ENCODE data around the gene ZNF140. TPM values are rescaled to one million over a fixed set of nuclear protein-coding genes. Genes with fewer than 3 reads are reported as not detected.

ZNF140 gene
- 10 to 100 TPM in 1 of 2 donors, 1 to 10 TPM in 1; 7.1 to 17.1 TPM for total RNA-seq

DNA sequence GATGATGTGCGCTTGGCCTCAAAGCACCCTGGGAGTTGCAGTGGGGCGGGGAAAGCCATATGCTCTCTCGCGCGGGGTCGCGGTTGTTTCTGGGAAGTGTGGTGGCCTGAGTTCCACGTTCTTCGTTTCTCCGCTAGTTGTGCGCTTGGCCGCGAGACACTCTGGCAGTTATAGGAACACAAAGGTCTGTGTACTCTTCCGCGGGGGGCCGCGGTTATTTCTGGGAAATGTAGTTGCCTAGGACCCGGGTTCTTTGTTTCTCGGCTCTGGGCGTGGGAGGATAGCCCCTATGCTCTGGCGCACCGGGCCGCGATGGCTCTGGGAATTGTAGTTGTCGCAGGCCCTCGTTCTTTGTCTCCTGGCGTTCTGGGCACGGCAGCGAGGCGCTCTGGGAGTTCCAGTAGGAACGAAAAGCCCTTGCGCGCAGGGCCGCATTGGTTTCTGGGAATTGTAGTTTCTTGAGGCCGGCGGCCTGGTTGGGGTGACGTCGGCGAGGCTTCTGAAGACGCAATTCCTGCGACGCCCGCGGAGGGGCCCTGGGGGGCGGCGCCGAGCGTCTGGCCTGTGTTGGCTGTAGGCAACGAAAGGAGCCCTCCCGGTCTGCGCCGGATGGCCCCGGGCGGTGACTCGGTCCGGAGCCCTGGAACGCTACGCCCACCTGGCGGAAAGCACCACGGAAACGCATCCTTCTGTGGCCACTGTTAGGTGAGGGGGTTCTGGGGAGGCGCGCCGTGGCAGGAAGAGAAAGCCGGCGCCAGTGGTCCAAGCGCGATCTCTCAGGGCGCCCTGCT is at the start of gene ZNF140:
Gene ZNF140, plus strand, starts transcription at position 556 of the 791 bp plus-strand sequence. CDS start 398 bp downstream, outside the sequence.
- ATAC-seq (peak; percentile 87 to 88), DNase-seq (ENCODE audit: low spot score) (peak; percentile 96)
- no peak within 1 kb of the TSS for H3K27ac Mint-ChIP-seq
- H3K27me3 Mint-ChIP-seq = no peaks in the 10 kb centered on the region
- H3K9me3 Mint-ChIP-seq = peaks cover 19% of the 10 kb centered on the region
- peaks cover 60% of the 10 kb centered on the region for H3K36me3 Mint-ChIP-seq
- no peak within 1 kb of the TSS for H3K4me3 Mint-ChIP-seq
- peaks cover 5 to 9% of the 10 kb centered on the region in 2 donors for H3K4me1 Mint-ChIP-seq (ENCODE audit: low read depth in 2 of 2)

DNA sequence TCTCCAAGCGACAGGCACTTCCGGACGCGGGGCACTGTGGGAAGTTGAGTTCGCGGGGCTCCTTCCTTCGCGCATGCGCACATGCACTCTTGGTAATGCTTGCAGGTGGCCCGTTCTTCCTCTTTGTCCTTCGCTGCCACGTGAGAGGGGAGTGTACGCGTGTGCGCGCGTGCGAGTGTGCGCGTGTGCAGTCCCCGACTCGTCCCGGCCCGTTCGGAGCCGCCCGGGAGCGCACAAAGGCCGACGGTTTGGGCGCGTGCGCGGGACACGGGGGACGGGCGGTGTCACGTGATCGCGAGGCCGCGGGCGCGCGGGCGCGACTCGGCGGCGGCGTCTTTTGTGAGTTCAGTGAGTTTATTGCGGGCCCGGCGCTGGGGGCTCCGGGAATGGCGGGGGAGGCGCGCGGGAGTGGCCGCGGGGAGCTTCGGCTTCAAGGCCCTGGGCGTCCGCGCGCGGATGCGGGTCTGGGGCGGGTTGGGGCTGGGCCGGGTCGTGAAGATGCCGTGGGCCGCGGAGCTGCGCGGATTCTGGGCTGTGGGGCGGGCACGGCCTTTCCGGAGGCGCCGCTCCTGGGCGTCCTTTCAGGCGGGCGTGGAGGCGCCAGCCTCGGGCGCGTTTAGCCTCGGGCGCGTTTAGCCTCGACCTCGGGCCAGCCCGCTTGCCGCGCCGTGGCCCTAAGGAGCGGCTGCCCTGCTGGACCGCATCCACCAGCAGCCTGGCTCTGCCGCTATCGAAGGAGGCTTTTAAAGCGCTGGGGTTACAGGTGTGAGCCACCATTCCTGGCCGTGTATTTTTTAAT is 43.3 kb upstream of the ZNF140 start, which contains the start of gene ZNF84:
Gene ZNF84, plus strand, starts transcription at position 303 of the 799 bp plus-strand sequence. CDS start 3,959 bp downstream, outside the sequence.
- Mint-ChIP-seq H3K27ac (peak within 1 kb of the TSS; percentile 88 to 90), H3K4me1 (ENCODE audit: low read depth in 2 of 2) (peaks cover 0 to 3% of the 10 kb centered on the region in 2 donors), H3K27me3 (peaks cover 8 to 9% of the 10 kb centered on the region in 2 donors), H3K36me3 (peaks cover 57% of the 10 kb centered on the region), H3K4me3 (peak within 1 kb of the TSS; percentile 93), H3K9me3 (peaks cover 26% of the 10 kb centered on the region)
- DNase-seq (ENCODE audit: low spot score) (peak; percentile 98), ATAC-seq (peak; percentile 95 to 97)

DNA sequence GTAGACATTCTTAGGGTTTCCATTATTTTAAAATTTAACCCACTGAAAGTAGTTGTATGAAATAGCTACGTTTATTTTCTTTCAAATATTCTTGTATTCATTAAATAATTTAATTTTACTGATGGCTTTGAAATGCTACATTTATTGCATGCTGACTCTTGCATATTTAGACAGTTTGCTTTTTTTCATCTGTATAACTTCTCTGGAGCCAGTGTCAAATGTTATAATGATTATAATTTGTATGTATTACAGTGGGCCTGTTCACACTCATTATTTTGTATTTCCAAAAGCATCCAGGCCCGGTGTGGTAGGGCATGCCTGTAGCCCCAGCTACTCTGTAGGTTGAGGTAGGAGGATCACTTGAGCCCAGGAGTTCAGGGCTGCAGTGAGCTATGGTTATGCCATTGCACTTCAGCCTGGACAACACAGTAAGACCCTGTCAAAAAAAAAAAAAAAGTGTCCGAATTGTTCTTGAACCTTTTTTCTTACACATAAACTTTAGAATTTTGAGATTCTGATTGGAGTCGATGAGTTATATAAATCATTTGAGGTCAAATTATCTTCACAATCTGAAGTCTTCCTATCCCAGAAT is 42.5 kb upstream of the ZNF140 start:
- Mint-ChIP-seq H3K27ac (peak overlapping the region; percentile 88 to 90), H3K36me3 (peaks cover 66% of the 10 kb centered on the region), H3K4me1 (ENCODE audit: low read depth in 2 of 2) (peaks cover 0 to 3% of the 10 kb centered on the region in 2 donors), H3K27me3 (peaks cover 8 to 9% of the 10 kb centered on the region in 2 donors), H3K9me3 (peaks cover 26% of the 10 kb centered on the region), H3K4me3 (peak overlapping the region; percentile 93)
- no peak for DNase-seq (ENCODE audit: low spot score)
- no peak for ATAC-seq

DNA sequence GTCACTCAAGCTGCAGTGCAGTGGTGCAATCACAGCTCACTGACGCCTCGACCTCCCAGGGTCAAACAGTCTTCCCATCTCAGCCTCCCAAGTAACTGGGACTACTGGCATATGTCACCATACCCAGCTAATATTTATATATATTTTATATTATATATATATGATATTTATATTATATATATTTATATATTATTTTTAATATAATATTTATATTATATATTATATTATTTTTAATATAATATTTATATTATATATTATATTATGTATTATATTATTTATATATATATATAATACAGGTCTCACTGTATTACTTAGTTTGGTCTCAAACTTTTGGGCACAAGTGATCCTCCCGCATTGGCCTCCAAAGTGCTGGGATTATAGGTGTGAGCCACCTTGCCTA is 34.0 kb upstream of the ZNF140 start:
- ATAC-seq = no peak
- H3K4me3 Mint-ChIP-seq = no peak overlapping the region
- no peaks in the 10 kb centered on the region for H3K27me3 Mint-ChIP-seq
- no peak for DNase-seq (ENCODE audit: low spot score)
- H3K27ac Mint-ChIP-seq = no peak overlapping the region
- peaks cover 0 to 2% of the 10 kb centered on the region in 2 donors for H3K4me1 Mint-ChIP-seq (ENCODE audit: low read depth in 2 of 2)
- peaks cover 29% of the 10 kb centered on the region for H3K9me3 Mint-ChIP-seq
- peaks cover 88% of the 10 kb centered on the region for H3K36me3 Mint-ChIP-seq

DNA sequence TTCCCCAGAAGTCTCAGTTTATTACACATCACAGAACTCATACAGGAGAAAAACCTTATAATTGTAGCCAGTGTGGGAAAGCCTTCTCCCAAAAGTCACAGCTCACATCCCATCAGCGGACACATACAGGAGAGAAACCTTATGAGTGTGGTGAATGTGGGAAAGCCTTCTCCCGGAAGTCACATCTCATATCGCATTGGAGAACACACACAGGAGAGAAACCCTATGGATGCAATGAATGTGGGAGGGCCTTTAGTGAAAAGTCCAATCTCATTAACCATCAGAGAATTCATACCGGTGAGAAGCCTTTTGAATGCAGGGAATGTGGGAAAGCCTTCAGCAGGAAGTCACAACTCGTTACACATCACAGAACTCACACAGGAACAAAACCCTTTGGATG is 23.3 kb upstream of the ZNF140 start:
- Mint-ChIP-seq H3K9me3 (peaks cover 25% of the 10 kb centered on the region), H3K36me3 (peaks cover 63% of the 10 kb centered on the region), H3K4me1 (ENCODE audit: low read depth in 2 of 2) (peaks cover 0 to 4% of the 10 kb centered on the region in 2 donors), H3K27me3 (no peaks in the 10 kb centered on the region), H3K4me3 (no peak overlapping the region), H3K27ac (peak overlapping the region in 1 of 2 donors; percentile 75)
- DNase-seq (ENCODE audit: low spot score) (no peak), ATAC-seq (no peak)

DNA sequence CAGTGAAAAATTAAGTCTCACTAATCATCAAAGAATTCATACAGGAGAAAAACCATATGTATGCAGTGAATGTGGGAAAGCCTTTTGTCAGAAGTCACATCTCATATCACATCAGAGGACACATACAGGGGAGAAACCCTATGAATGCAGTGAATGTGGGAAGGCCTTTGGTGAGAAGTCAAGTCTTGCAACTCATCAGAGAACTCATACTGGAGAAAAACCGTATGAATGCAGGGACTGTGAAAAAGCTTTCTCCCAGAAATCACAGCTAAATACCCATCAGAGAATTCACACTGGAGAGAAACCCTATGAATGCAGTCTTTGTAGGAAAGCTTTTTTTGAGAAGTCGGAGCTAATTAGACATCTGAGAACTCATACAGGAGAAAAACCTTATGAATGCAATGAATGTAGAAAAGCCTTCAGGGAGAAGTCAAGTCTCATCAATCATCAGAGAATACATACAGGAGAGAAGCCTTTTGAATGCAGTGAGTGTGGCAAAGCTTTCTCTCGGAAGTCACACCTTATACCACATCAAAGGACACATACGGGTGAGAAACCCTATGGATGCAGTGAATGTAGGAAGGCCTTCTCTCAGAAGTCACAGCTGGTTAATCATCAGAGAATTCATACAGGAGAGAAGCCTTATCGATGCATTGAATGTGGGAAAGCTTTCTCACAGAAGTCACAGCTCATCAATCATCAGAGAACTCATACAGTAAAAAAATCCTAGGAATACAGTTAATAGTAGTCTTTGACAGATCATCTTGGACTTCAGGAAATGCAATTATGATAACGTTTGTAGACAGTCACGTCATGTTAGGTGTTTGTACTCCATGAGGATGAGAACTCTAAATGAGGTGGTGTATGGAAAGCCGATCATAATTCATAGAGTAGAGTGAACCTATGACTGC is 22.3 kb upstream of the ZNF140 start:
- Mint-ChIP-seq H3K4me1 (ENCODE audit: low read depth in 2 of 2) (peaks cover 0 to 4% of the 10 kb centered on the region in 2 donors), H3K27me3 (no peaks in the 10 kb centered on the region), H3K9me3 (peaks cover 27% of the 10 kb centered on the region), H3K27ac (no peak overlapping the region), H3K36me3 (peaks cover 63% of the 10 kb centered on the region), H3K4me3 (no peak overlapping the region)
- DNase-seq (ENCODE audit: low spot score) (no peak), ATAC-seq (no peak)

DNA sequence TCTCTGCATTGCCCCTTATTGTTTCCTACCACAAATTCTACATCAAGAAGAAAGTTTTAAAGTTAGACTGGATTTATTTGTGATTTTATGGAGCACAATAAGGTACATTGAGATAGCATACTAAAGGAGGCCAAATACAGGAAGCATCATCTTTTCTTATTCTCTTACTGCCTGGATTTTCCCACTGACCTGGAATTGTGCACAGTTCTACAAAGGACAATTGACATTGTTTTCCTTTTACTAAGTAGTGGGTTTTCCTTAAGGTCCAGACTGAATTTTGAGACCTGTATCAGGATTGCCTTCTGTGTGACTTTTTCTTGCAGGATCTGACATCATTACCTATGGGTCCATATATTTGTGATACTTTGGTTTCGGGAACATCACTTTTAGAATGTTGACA is 18.8 kb upstream of the ZNF140 start:
- no peak overlapping the region for H3K27ac Mint-ChIP-seq
- no peak overlapping the region for H3K4me3 Mint-ChIP-seq
- peaks cover 26% of the 10 kb centered on the region for H3K9me3 Mint-ChIP-seq
- DNase-seq (ENCODE audit: low spot score) = no peak
- ATAC-seq = no peak
- H3K4me1 Mint-ChIP-seq (ENCODE audit: low read depth in 2 of 2) = peaks cover 0 to 4% of the 10 kb centered on the region in 2 donors
- peaks cover 69% of the 10 kb centered on the region for H3K36me3 Mint-ChIP-seq
- no peaks in the 10 kb centered on the region for H3K27me3 Mint-ChIP-seq

DNA sequence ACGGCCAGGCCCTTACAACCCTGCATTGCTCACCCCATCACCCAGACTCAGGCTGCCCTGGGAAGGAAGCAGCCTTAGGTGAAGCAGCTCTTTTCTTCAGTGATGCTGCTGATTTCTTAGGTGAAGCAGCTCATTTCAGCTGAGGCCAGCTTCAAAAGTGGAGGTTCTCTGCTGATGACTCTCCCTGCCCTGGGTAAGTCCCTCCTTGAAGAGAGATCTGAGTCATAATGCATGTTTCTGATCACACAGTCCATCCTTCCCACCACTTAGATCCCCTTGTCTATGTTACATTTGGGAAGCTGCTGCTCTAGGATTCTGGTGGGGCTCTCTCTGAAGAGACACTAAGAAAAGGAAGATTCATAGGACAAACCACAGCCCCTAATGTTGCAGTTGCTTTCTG is 17.2 kb upstream of the ZNF140 start:
- Mint-ChIP-seq H3K9me3 (peaks cover 18% of the 10 kb centered on the region), H3K36me3 (peaks cover 62% of the 10 kb centered on the region), H3K4me3 (no peak overlapping the region), H3K27me3 (no peaks in the 10 kb centered on the region), H3K27ac (no peak overlapping the region), H3K4me1 (ENCODE audit: low read depth in 2 of 2) (no peaks in the 10 kb centered on the region)
- ATAC-seq = no peak
- no peak for DNase-seq (ENCODE audit: low spot score)

DNA sequence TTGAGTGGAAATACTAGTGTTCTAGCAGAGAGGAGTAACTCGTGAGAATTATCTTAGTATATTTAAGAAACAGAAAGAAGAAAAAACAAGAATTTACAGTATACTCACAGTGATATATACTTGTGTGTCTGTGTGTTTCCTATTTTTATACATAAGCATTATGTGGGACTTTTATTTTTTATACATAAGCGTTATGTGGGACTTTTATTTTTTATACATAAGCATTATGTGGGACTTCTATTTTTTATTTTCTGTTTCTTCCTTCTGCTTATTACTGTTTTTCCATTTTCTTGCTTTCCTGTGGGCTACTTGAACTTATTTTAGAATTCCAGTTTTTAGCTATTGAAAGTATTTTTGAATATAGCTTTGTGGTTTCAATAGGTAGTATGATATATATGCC is 6.9 kb upstream of the ZNF140 start:
- ATAC-seq (no peak), DNase-seq (ENCODE audit: low spot score) (no peak)
- Mint-ChIP-seq H3K27me3 (no peaks in the 10 kb centered on the region), H3K36me3 (peaks cover 40% of the 10 kb centered on the region), H3K4me1 (ENCODE audit: low read depth in 2 of 2) (no peaks in the 10 kb centered on the region), H3K9me3 (peaks cover 20% of the 10 kb centered on the region), H3K27ac (no peak overlapping the region), H3K4me3 (no peak overlapping the region)

DNA sequence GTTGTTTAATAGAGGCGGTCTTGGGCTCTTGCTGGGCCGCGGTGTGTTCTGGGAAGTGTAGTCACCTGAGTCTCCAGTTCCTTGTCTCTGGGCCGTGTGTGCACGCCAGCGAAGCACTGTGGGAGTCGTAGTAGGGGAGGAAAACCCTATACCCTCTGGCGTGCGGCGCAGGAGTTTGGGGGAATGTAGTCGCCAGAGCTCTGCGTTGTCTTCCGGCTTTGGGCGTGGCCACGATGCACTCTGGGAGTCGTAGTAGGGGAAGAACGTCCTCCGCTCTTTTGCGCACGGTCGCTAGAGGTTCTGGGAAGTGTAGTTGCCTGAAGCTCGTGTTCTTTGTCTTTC is 726 bp upstream of the ZNF140 start:
- H3K9me3 Mint-ChIP-seq = peaks cover 22% of the 10 kb centered on the region

DNA sequence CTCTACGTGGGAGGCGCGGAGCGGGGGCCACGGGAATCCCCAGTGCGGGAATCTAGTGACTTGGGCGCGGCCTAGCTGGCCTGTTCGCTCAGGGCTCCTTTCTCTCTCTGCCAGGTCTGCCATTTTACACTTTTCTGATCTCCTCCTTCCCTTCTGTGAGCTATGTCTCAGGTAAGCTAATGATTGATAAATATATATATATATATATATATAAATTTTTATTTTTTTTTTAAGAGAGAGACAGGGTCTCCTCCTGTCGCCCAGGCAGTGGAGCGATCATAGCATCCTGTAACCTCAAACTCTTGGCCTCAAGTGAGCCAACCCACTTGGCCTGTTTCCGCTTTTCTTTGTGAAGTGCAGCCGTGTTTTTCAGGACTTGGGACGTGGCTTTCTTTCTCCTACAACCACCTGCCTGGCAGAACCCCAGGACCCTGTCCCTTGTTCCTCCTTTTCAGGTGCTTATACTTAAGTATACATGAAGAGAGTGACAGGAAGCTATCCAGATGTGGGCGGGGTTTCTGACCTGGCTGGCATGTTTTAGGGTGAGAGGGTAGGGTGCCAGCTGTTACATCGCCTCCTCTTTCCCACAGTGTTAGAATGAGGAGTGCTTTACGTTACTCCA is 547 bp downstream of the ZNF140 start:
- Mint-ChIP-seq H3K27ac (no peak overlapping the region), H3K27me3 (no peaks in the 10 kb centered on the region), H3K9me3 (peaks cover 19% of the 10 kb centered on the region), H3K36me3 (peaks cover 62% of the 10 kb centered on the region), H3K4me1 (ENCODE audit: low read depth in 2 of 2) (peaks cover 5 to 9% of the 10 kb centered on the region in 2 donors), H3K4me3 (no peak overlapping the region)
- no peak for DNase-seq (ENCODE audit: low spot score)
- ATAC-seq = no peak

More for the DNA sequence above, 726 bp upstream of the ZNF140 start:
- no peaks in the 10 kb centered on the region for H3K27me3 Mint-ChIP-seq
- H3K36me3 Mint-ChIP-seq = peaks cover 60% of the 10 kb centered on the region
- H3K4me3 Mint-ChIP-seq = no peak overlapping the region
- DNase-seq (ENCODE audit: low spot score) (peak; percentile 97), ATAC-seq (peak; percentile 91 to 93)
- peaks cover 5 to 9% of the 10 kb centered on the region in 2 donors for H3K4me1 Mint-ChIP-seq (ENCODE audit: low read depth in 2 of 2)
- H3K27ac Mint-ChIP-seq = no peak overlapping the region

DNA sequence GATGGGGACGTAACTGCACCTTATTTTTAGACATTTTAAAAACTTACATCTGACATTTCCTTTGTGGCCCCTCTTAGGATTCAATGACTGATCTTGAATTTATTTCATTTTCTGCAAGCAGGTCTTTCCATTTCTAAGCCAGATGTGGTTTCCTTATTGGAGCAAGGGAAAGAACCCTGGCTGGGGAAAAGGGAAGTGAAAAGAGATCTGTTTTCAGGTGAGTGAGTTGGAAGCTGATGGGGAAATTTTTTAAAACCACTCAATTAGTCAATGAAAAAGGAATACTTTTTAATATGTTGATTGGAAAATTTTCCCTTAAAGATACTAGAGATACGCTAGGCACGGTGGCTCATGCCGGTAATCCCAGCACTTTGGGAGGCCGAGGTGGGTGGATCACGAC is 2.6 kb downstream of the ZNF140 start:
- Mint-ChIP-seq H3K27me3 (no peaks in the 10 kb centered on the region), H3K9me3 (peaks cover 16% of the 10 kb centered on the region), H3K36me3 (peaks cover 61% of the 10 kb centered on the region), H3K4me3 (no peak overlapping the region), H3K27ac (no peak overlapping the region), H3K4me1 (ENCODE audit: low read depth in 2 of 2) (peaks cover 5 to 9% of the 10 kb centered on the region in 2 donors)
- DNase-seq (ENCODE audit: low spot score) = no peak
- ATAC-seq = no peak

Data from natural killer cell treated with Interleukin-12 subunit alpha and Interleukin-12 subunit beta and Interleukin-15 and Interleukin-18, amount 100 ng/mL, for 72 hours (primary cell).